ENCODE measurements around the gene SYNPO.

GRCh38 chr5:150671509-150672236 lies 31.2 kb downstream of the SYNPO start:
- TF ChIP-seq POLR2A (IDR thresholded peaks at IDR 0.05) (no peak), CTCF (IDR thresholded peaks at IDR 0.05) (no peak), POLR2AphosphoS5 (IDR thresholded peaks at IDR 0.05) (no peak)

Data from transverse colon (tissue), 4 donors.